Measurements from ENCODE around the gene ERBB4. TPM values are rescaled to one million over a fixed set of nuclear protein-coding genes. Genes with fewer than 3 reads are reported as not detected.

ERBB4 gene
- total RNA-seq, 2 donors from 2014 or later: not detected

GRCh38 chr2:212314680-212315079 lies 223.9 kb downstream of the ERBB4 start:
- Mint-ChIP-seq H3K27ac (no peak overlapping the region), H3K4me3 (no peak overlapping the region), H3K4me1 (ENCODE audit: low read depth in 2 of 2) (no peaks in the 10 kb centered on the region), H3K27me3 (no peaks in the 10 kb centered on the region), H3K9me3 (no peaks in the 10 kb centered on the region), H3K36me3 (no peaks in the 10 kb centered on the region)
- DNase-seq (ENCODE audit: low spot score) (no peak), ATAC-seq (no peak)

- H3K36me3 Mint-ChIP-seq: no peaks in the 10 kb centered on the region
- no peaks in the 10 kb centered on the region for H3K9me3 Mint-ChIP-seq
- H3K27ac Mint-ChIP-seq: no peak overlapping the region
- ATAC-seq (no peak), DNase-seq (ENCODE audit: low spot score) (no peak)
- no peaks in the 10 kb centered on the region for H3K4me1 Mint-ChIP-seq (ENCODE audit: low read depth in 2 of 2)
- H3K4me3 Mint-ChIP-seq: no peak overlapping the region
- no peaks in the 10 kb centered on the region for H3K27me3 Mint-ChIP-seq
Observed at GRCh38 chr2:212311807-212312404, 226.7 kb downstream of the ERBB4 start.

GRCh38 chr2:212299943-212300342 lies 238.7 kb downstream of the ERBB4 start:
- no peaks in the 10 kb centered on the region for H3K36me3 Mint-ChIP-seq
- no peaks in the 10 kb centered on the region for H3K27me3 Mint-ChIP-seq
- no peak overlapping the region for H3K27ac Mint-ChIP-seq
- ATAC-seq: no peak
- no peak overlapping the region for H3K4me3 Mint-ChIP-seq
- H3K9me3 Mint-ChIP-seq: no peaks in the 10 kb centered on the region
- H3K4me1 Mint-ChIP-seq (ENCODE audit: low read depth in 2 of 2): no peaks in the 10 kb centered on the region
- DNase-seq (ENCODE audit: low spot score): no peak

- Mint-ChIP-seq H3K27ac (no peak overlapping the region), H3K4me3 (no peak overlapping the region), H3K9me3 (no peaks in the 10 kb centered on the region), H3K27me3 (no peaks in the 10 kb centered on the region), H3K36me3 (no peaks in the 10 kb centered on the region), H3K4me1 (ENCODE audit: low read depth in 2 of 2) (no peaks in the 10 kb centered on the region)
- ATAC-seq (no peak), DNase-seq (ENCODE audit: low spot score) (no peak)
Observed at GRCh38 chr2:212299333-212299732, 239.3 kb downstream of the ERBB4 start.

GRCh38 chr2:212295571-212295970 lies 243.0 kb downstream of the ERBB4 start:
- no peak overlapping the region for H3K4me3 Mint-ChIP-seq
- H3K9me3 Mint-ChIP-seq: no peaks in the 10 kb centered on the region
- DNase-seq (ENCODE audit: low spot score) (no peak), ATAC-seq (no peak)
- no peaks in the 10 kb centered on the region for H3K36me3 Mint-ChIP-seq
- H3K27ac Mint-ChIP-seq: no peak overlapping the region
- H3K4me1 Mint-ChIP-seq (ENCODE audit: low read depth in 2 of 2): no peaks in the 10 kb centered on the region
- H3K27me3 Mint-ChIP-seq: no peaks in the 10 kb centered on the region

- no peak overlapping the region for H3K27ac Mint-ChIP-seq
- no peaks in the 10 kb centered on the region for H3K9me3 Mint-ChIP-seq
- DNase-seq (ENCODE audit: low spot score) (no peak), ATAC-seq (no peak)
- no peaks in the 10 kb centered on the region for H3K36me3 Mint-ChIP-seq
- no peaks in the 10 kb centered on the region for H3K4me1 Mint-ChIP-seq (ENCODE audit: low read depth in 2 of 2)
- no peak overlapping the region for H3K4me3 Mint-ChIP-seq
- no peaks in the 10 kb centered on the region for H3K27me3 Mint-ChIP-seq
Observed at GRCh38 chr2:212294816-212295215, 243.8 kb downstream of the ERBB4 start.

GRCh38 chr2:212289301-212289700 lies 249.3 kb downstream of the ERBB4 start:
- no peak overlapping the region for H3K4me3 Mint-ChIP-seq
- no peak overlapping the region for H3K27ac Mint-ChIP-seq
- ATAC-seq (no peak), DNase-seq (ENCODE audit: low spot score) (no peak)
- H3K9me3 Mint-ChIP-seq: no peaks in the 10 kb centered on the region
- H3K4me1 Mint-ChIP-seq (ENCODE audit: low read depth in 2 of 2): no peaks in the 10 kb centered on the region
- no peaks in the 10 kb centered on the region for H3K36me3 Mint-ChIP-seq
- H3K27me3 Mint-ChIP-seq: no peaks in the 10 kb centered on the region

GRCh38 chr2:212288308-212288707 lies 250.3 kb downstream of the ERBB4 start:
- Mint-ChIP-seq H3K36me3 (no peaks in the 10 kb centered on the region), H3K27me3 (no peaks in the 10 kb centered on the region), H3K9me3 (no peaks in the 10 kb centered on the region), H3K4me1 (ENCODE audit: low read depth in 2 of 2) (no peaks in the 10 kb centered on the region), H3K4me3 (no peak overlapping the region), H3K27ac (no peak overlapping the region)
- no peak for ATAC-seq
- DNase-seq (ENCODE audit: low spot score): no peak

- Mint-ChIP-seq H3K4me3 (no peak overlapping the region), H3K27ac (no peak overlapping the region), H3K36me3 (no peaks in the 10 kb centered on the region), H3K9me3 (no peaks in the 10 kb centered on the region), H3K27me3 (no peaks in the 10 kb centered on the region), H3K4me1 (ENCODE audit: low read depth in 2 of 2) (no peaks in the 10 kb centered on the region)
- ATAC-seq (no peak), DNase-seq (ENCODE audit: low spot score) (no peak)
Observed at GRCh38 chr2:212284166-212284565, 254.4 kb downstream of the ERBB4 start.

- ATAC-seq: no peak
- Mint-ChIP-seq H3K27ac (no peak overlapping the region), H3K4me3 (no peak overlapping the region), H3K4me1 (ENCODE audit: low read depth in 2 of 2) (no peaks in the 10 kb centered on the region), H3K9me3 (no peaks in the 10 kb centered on the region), H3K27me3 (no peaks in the 10 kb centered on the region), H3K36me3 (no peaks in the 10 kb centered on the region)
- no peak for DNase-seq (ENCODE audit: low spot score)
Observed at GRCh38 chr2:212282671-212283261, 255.8 kb downstream of the ERBB4 start.

- DNase-seq (ENCODE audit: low spot score) (no peak), ATAC-seq (no peak)
- Mint-ChIP-seq H3K4me1 (ENCODE audit: low read depth in 2 of 2) (no peaks in the 10 kb centered on the region), H3K27ac (no peak overlapping the region), H3K9me3 (no peaks in the 10 kb centered on the region), H3K27me3 (no peaks in the 10 kb centered on the region), H3K4me3 (no peak overlapping the region), H3K36me3 (no peaks in the 10 kb centered on the region)
Observed at GRCh38 chr2:212276813-212277212, 261.8 kb downstream of the ERBB4 start.

GRCh38 chr2:212274215-212274614 lies 264.4 kb downstream of the ERBB4 start:
- no peak overlapping the region for H3K4me3 Mint-ChIP-seq
- H3K27ac Mint-ChIP-seq: no peak overlapping the region
- ATAC-seq: no peak
- no peaks in the 10 kb centered on the region for H3K4me1 Mint-ChIP-seq (ENCODE audit: low read depth in 2 of 2)
- no peaks in the 10 kb centered on the region for H3K9me3 Mint-ChIP-seq
- H3K36me3 Mint-ChIP-seq: no peaks in the 10 kb centered on the region
- no peaks in the 10 kb centered on the region for H3K27me3 Mint-ChIP-seq
- DNase-seq (ENCODE audit: low spot score): no peak

- H3K4me3 Mint-ChIP-seq: no peak overlapping the region
- ATAC-seq (no peak), DNase-seq (ENCODE audit: low spot score) (no peak)
- H3K36me3 Mint-ChIP-seq: no peaks in the 10 kb centered on the region
- H3K27ac Mint-ChIP-seq: no peak overlapping the region
- no peaks in the 10 kb centered on the region for H3K4me1 Mint-ChIP-seq (ENCODE audit: low read depth in 2 of 2)
- H3K27me3 Mint-ChIP-seq: no peaks in the 10 kb centered on the region
- H3K9me3 Mint-ChIP-seq: no peaks in the 10 kb centered on the region
Observed at GRCh38 chr2:212271583-212271982, 267.0 kb downstream of the ERBB4 start.

- no peaks in the 10 kb centered on the region for H3K9me3 Mint-ChIP-seq
- ATAC-seq: no peak
Observed at GRCh38 chr2:212269005-212269404, 269.6 kb downstream of the ERBB4 start.

GRCh38 chr2:212266297-212266696 lies 272.3 kb downstream of the ERBB4 start:
- Mint-ChIP-seq H3K9me3 (no peaks in the 10 kb centered on the region), H3K36me3 (no peaks in the 10 kb centered on the region), H3K4me3 (no peak overlapping the region), H3K27ac (no peak overlapping the region), H3K27me3 (no peaks in the 10 kb centered on the region), H3K4me1 (ENCODE audit: low read depth in 2 of 2) (no peaks in the 10 kb centered on the region)
- ATAC-seq (no peak), DNase-seq (ENCODE audit: low spot score) (no peak)

More at GRCh38 chr2:212269005-212269404, 269.6 kb downstream of the ERBB4 start:
- no peak for DNase-seq (ENCODE audit: low spot score)
- Mint-ChIP-seq H3K4me3 (no peak overlapping the region), H3K27me3 (no peaks in the 10 kb centered on the region), H3K36me3 (no peaks in the 10 kb centered on the region), H3K27ac (no peak overlapping the region), H3K4me1 (ENCODE audit: low read depth in 2 of 2) (no peaks in the 10 kb centered on the region)
